ENCODE data around the gene CDC42EP5. TPM values are rescaled to one million over a fixed set of nuclear protein-coding genes. Genes with fewer than 3 reads are reported as not detected.
A peak's percentile ranks its signal among the peaks of the same experiment; 100 is the strongest.

CDC42EP5 gene
- total RNA-seq, 6 donors from 2014 or later, result 11.1 to 40.4 (median 20.6) TPM

- Histone ChIP-seq H3K4me1 (peaks cover 29 to 64% (median 40%) of the 10 kb centered on the region in 4 donors), H3K9me3 (no peaks in the 10 kb centered on the region), H3K27me3 (no peaks in the 10 kb centered on the region), H3K36me3 (peaks cover 18 to 33% (median 32%) of the 10 kb centered on the region in 4 donors), H3K4me3 (peak overlapping the region; percentile 45 to 83 (median 73)), H3K27ac (peak overlapping the region; percentile 97 to 99 (median 98))
- TF ChIP-seq POLR2A (IDR thresholded peaks at IDR 0.05), result peak in 1 of 4 donors; percentile 32
- no peak for TF ChIP-seq POLR2AphosphoS5 (IDR thresholded peaks at IDR 0.05)
- TF ChIP-seq EP300 (IDR thresholded peaks at IDR 0.05), result peak in 1 of 4 donors; percentile 44
- no peak for TF ChIP-seq CTCF (IDR thresholded peaks at IDR 0.05)
- ATAC-seq (ENCODE audit: low FRiP score in 2 of 2) (peak; percentile 61 to 90), DNase-seq (peak in 1 of 2 donors; percentile 98)
- 1% methylated on average over 26 of the region's 26 CpGs for WGBS, 2 donors
Observed at GRCh38 chr19:54464044-54464629, 9.0 kb downstream of the CDC42EP5 start.

GRCh38 chr19:54463531-54464043 is 9.5 kb downstream of the CDC42EP5 start, which contains the start of gene LENG9:
Gene LENG9 (minus strand): TSS chr19:54463778. CDS start chr19:54463526, 252 bp downstream.
- no peaks in the 10 kb centered on the region for H3K9me3 ChIP-seq

GRCh38 chr19:54462655-54463530 is 10.2 kb downstream of the CDC42EP5 start:
- DNase-seq, result peak; percentile 79 to 96
- peaks cover 29 to 61% (median 36%) of the 10 kb centered on the region in 4 donors for H3K4me1 ChIP-seq

More at GRCh38 chr19:54463531-54464043, 9.5 kb downstream of the CDC42EP5 start, which contains the start of gene LENG9:
- ATAC-seq (ENCODE audit: low FRiP score in 2 of 2) (peak; percentile 85 to 93), DNase-seq (peak; percentile 95 to 100)
- Histone ChIP-seq H3K4me1 (peaks cover 29 to 61% (median 37%) of the 10 kb centered on the region in 4 donors), H3K4me3 (peak within 1 kb of the TSS; percentile 65 to 83 (median 82)), H3K27ac (peak within 1 kb of the TSS; percentile 97 to 99 (median 98)), H3K27me3 (no peaks in the 10 kb centered on the region), H3K36me3 (peaks cover 24 to 38% (median 37%) of the 10 kb centered on the region in 4 donors)
- TF ChIP-seq POLR2A (IDR thresholded peaks at IDR 0.05) (peak; percentile 80 to 96 (median 89)), POLR2AphosphoS5 (IDR thresholded peaks at IDR 0.05) (peak; percentile 94 to 97), CTCF (IDR thresholded peaks at IDR 0.05) (no peak), EP300 (IDR thresholded peaks at IDR 0.05) (peak in 2 of 4 donors; percentile 29 to 49)
- 1% methylated on average over 19 to 38 of the region's 41 CpGs for WGBS, 2 donors

More at GRCh38 chr19:54462655-54463530, 10.2 kb downstream of the CDC42EP5 start:
- peaks cover 31 to 45% (median 44%) of the 10 kb centered on the region in 4 donors for H3K36me3 ChIP-seq
- 11% methylated on average over 61 of the region's 91 CpGs; no CpG with 5 or more reads in 1 of the 2 donors for WGBS, 2 donors
- ATAC-seq (ENCODE audit: low FRiP score in 2 of 2), result peak in 1 of 2 donors; percentile 61
- H3K9me3 ChIP-seq, result no peaks in the 10 kb centered on the region
- TF ChIP-seq EP300 (IDR thresholded peaks at IDR 0.05), result no peak
- peak; percentile 75 to 83 for TF ChIP-seq POLR2AphosphoS5 (IDR thresholded peaks at IDR 0.05)
- peak in 2 of 6 experiments; percentile 25 to 47 for TF ChIP-seq CTCF (IDR thresholded peaks at IDR 0.05)
- peak overlapping the region; percentile 97 to 99 (median 98) for H3K27ac ChIP-seq
- H3K27me3 ChIP-seq, result no peaks in the 10 kb centered on the region
- peak overlapping the region; percentile 65 to 83 (median 82) for H3K4me3 ChIP-seq

Measured in upper lobe of left lung (tissue), 6 donors.